HG03565 (cell line): ENCODE measurements around the gene ARHGAP1.

Source experiments
- ATAC-seq: cut with Tn5 transposase; IDR thresholded peaks from one replicate; pipeline ENCODE4 v1.9.1; 2021; ENCODE audit warnings: mild to moderate bottlenecking, moderate library complexity; ENCODE audit not compliant: unreplicated experiment

ARHGAP1 gene

DNA sequence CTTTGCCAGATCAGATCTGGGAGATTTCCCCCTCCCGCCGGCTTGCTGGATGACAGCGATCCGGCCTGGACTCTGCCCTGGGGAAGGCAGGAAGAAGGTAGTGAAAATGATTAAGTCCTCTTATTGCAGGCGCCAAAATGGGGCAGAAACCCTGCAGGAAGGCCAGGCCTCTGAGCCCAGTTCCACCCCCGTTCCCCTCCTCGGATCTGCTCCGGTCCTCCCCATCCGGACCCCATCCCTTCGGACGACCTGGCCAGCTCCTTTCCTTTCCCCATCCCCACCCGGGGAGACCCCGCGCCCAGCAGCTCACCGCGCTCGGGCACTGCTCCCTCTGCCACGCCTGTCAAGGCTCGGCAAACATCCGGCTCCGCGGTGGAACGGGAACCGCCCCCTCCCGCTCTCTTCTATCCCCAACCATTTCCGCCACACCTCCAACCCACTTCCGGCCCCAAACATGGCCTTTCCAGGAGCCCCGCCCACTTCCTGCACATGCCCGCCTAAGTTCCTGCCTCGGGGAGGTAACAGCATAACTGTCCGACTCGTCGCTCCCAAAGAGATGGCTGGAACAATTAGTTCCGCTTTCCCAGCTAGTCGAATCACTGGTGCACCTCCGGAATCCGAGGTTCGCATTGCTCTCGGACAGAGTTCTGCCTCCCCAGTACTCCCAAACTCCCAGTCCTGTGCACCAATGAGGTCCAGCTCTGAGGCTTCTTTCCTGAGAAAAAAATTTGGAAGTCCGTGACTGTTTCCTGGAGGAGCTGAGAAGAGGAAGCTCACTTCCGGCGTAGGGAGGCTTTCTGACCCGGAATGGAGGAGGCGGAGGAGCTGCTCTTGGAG, at the start of gene ARHGAP1, which contains the start of gene ZNF408:
TSS of gene ARHGAP1 (minus strand) at position 379 of the 837 bp plus-strand sequence. CDS start 4,512 bp downstream, outside the sequence.
TSS of gene ZNF408 (plus strand) at position 791 of the 837 bp plus-strand sequence. CDS start at position 808, 17 bp downstream.
- peak; percentile 83 for ATAC-seq

DNA sequence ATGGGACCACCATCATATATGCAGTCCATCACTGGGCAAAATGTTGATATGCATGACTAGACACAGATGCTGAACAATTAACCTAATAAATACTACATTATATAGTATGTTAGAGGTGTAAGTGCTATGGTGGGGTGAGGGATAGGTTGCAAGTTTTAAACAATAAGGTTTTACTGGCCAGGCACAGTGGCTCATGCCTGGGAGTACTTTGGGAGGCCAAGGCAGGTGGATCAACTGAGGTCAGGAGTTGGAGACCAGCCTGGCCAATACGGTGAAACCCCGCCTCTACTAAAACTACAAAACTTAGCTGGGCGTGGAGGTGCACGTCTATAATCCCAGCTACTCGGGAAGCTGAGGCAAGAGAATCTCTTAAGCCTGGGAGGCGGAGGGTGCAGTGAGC, 46.7 kb upstream of the ARHGAP1 start:
- ATAC-seq = no peak

GRCh38 chr11:46745995-46746394, 45.6 kb upstream of the ARHGAP1 start:
- ATAC-seq = no peak

DNA sequence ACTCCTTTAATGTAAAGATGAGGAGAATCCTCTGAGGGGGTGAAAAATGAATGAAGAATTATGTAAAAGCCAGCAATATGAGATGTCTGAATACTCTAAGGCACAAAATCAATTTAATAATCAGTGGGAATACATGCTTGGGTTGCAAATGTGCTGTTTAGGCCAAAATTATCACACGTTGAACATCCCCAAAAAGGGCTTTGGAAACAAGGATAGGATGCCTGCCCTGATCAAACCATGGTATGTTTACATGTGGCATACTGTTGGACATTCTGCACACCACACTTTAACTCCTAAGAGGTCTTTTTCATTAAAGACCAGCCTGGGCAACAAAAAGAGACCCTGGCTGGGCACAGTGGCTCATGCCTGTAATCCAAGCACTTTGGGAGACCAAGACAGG, 44.9 kb upstream of the ARHGAP1 start:
- no peak for ATAC-seq

DNA sequence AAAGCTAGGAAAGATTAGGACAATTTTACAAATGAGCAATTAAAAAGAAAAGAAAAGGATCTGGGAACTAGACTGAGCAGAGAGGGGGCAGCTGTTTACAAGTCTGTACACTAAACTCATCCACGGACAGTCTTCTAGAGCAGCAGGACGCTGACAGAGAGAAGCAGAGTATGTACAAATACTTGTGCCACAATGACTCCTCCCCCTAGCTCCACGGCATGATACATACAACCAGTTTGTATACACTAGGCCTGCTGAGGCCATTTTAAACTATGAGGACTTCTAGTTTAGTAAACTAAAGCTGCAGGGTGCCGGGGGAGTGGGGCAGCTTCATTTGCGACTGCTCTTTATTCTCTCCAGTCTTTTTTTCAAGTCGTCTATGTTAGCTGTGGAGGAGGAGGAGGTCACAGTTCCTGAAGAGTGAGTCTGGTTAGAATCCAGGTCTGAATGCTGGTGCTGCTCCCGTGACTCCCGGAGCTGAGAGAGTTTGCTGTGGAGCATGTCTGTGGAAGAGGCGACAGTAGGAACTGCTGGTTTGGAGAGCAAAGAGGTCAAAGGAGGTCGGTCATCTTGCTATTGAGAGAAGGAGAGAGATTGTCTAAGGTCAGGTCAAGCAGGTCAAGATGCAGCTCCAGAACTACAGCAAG, 43.4 kb upstream of the ARHGAP1 start:
- ATAC-seq = no peak

- no peak for ATAC-seq
These were observed 42.6 kb upstream of the ARHGAP1 start for GRCh38 chr11:46743043-46743442.

GRCh38 chr11:46741600-46742484, 41.4 kb upstream of the ARHGAP1 start:
- no peak for ATAC-seq

DNA sequence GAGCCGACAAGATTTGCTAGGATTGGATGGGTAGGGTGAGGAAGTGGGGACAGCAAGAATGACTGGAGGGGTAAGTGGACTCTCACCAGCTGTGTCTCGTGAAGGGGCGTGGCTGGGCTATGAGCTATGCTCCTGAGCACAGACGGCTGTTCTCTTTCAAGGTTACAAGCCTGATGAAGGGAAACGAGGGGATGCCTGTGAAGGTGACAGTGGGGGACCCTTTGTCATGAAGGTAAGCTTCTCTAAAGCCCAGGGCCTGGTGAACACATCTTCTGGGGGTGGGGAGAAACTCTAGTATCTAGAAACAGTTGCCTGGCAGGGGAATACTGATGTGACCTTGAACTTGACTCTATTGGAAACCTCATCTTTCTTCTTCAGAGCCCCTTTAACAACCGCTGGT, 38.5 kb upstream of the ARHGAP1 start:
- ATAC-seq = no peak

GRCh38 chr11:46737699-46738098, 37.3 kb upstream of the ARHGAP1 start:
- no peak for ATAC-seq

DNA sequence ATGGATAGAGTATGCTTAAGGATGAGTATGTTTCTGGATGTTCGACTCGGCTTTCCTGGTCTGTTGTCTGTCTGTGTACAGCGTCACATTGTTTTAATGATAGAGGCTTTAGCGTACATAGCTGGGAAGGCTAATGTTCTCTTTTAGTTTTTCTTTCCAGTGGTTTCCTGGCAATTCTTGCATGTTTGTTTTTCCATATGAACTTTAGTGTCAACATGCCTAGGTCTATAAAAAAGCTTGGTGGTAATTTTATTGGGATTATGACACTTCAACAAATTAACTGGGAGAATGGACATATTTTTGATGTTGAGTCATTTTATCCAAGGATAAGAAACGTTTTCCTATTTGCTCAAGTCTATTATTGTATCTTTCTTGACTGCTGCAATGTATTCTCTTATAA, 36.2 kb upstream of the ARHGAP1 start:
- no peak for ATAC-seq

DNA sequence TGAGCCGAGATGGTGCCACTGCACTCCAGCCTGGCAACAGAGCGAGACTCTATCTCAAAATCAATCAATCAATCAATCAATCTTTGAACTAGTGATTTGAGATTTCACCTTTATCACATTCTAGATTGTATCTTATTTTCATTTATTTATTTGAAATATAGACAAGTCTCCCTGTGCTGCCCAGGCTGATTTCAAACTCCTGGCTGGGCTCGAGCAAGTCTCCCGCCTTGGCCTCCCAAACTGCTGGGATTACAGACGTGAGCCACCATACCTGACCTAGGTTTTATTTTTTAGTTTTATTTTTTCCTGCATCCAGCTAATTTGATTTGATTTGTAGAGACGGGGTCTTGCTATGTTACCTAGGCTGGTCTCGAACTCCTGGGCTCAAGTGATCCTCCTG, 35.7 kb upstream of the ARHGAP1 start:
- no peak for ATAC-seq

- ATAC-seq = no peak
These were observed 32.8 kb upstream of the ARHGAP1 start for GRCh38 chr11:46733234-46733633.

GRCh38 chr11:46731545-46731944, 31.1 kb upstream of the ARHGAP1 start:
- ATAC-seq = no peak

DNA sequence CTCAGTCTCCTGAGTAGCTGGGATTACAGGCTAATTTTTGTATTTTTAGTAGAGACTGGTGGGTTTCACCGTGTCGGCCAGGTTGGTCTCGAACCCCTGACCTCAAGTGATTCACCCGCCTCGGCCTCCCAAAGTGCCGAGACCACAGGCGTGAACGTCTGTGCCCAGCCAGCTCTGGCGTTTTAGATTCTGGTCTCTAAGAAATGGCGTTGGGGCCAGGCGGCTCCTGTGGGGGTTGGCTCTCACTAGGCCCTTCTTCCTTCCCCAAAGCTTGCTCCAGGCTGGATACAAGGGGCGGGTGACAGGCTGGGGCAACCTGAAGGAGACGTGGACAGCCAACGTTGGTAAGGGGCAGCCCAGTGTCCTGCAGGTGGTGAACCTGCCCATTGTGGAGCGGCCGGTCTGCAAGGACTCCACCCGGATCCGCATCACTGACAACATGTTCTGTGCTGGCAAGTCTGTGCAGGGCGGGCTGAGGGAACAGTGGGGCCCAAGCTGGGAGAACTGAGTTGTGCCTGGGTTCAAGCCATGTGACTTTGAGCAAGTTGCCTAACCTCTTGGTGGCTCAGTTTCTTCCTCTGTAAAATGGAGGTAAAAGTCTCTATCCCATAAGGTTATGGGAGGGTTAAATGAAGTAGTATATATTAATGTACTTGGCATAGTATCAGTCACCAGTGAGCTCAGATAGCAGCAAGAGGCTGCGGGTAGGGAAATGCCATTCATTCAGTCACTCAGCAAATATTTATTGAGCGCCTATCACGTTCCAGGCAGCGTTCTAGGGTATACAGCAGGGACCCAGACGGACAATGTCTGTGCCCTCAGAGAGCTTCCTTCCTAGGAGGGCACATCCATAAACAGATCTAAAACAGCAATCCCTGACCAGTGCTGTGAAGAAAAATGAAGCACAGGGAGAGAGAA, 28.9 kb upstream of the ARHGAP1 start:
- no peak for ATAC-seq

GRCh38 chr11:46728659-46729040, 28.2 kb upstream of the ARHGAP1 start:
- no peak for ATAC-seq

- ATAC-seq = no peak
These were observed 27.7 kb upstream of the ARHGAP1 start for GRCh38 chr11:46727952-46728658.

DNA sequence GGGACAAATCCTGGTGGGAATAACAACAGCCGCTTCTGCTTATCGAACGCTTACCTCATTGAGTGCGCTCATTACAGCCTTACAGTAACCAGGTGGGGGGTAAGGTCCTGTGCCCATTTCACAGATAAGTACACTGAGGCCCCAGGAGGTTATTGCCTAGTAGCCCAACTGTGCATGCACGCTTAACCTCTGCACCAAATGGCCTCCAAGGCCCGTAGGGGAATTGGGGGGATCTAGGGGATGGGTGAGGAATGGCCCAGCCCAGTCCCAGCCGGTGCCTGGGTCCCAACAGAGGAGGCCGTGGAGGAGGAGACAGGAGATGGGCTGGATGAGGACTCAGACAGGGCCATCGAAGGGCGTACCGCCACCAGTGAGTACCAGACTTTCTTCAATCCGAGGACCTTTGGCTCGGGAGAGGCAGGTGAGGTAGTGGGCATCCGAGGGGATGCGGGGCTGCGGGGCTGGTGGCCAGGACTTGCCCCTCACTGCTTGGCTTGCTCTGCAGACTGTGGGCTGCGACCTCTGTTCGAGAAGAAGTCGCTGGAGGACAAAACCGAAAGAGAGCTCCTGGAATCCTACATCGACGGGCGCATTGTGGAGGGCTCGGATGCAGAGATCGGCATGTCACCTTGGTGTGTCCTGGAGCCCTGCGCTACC, 25.9 kb upstream of the ARHGAP1 start:
- no peak for ATAC-seq

DNA sequence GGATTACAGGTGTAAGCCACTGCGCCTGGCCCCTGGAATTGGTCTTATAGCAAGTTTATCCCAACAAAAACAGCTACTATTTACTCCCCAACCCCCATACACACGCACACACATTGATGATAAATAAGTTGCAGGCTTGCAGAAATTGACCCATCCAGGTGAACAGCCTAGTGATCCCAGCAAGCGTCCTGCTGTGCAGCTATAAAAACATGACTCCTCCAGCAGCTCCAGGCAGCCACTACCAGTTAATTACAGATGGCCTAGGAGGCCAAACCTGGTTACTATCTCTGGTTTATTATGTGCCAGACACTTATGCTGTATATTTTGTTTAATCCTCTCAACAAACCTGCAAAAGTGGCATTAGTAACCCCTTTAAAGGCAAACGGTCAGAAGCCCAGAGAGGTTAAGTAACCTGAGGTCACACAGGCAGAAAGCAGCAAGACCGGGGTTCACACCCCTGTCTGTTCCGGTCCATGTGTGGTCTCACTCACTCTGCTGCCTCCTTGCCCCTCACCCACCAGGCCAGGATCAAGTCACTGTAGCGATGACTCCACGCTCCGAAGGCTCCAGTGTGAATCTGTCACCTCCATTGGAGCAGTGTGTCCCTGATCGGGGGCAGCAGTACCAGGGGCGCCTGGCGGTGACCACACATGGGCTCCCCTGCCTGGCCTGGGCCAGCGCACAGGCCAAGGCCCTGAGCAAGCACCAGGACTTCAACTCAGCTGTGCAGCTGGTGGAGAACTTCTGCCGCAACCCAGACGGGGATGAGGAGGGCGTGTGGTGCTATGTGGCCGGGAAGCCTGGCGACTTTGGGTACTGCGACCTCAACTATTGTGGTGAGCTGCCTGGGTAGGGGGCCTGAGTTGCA, 25.2 kb upstream of the ARHGAP1 start:
- ATAC-seq = no peak
